Stimulated activated memory B cell treated with anti-CD40 and anti-IgM and Interleukin-4, amounts not matched to agents 10 μg/mL and 1 μg/mL and 100 μg/mL, for 72 hours (primary cell): Measurements from ENCODE around the gene RPH3AL.
A peak's percentile ranks its signal among the peaks of the same experiment; 100 is the strongest.

Experiments
- ATAC-seq: fragments of 150-1000 bp; cut with Tn5 transposase; 2 replicates; pipeline ENCODE4 v1.10.0; 2021
- H3K27ac Mint-ChIP-seq: one replicate; pipeline ENCODE4 v1.8.0; 2022; ENCODE audit warnings: mild to moderate bottlenecking, mixed read lengths
- H3K27me3 Mint-ChIP-seq: one replicate; pipeline ENCODE4 v1.8.0; 2022; ENCODE audit warnings: mixed read lengths
- H3K36me3 Mint-ChIP-seq: one replicate; pipeline ENCODE4 v1.8.0; 2022; ENCODE audit warnings: mixed read lengths
- H3K4me1 Mint-ChIP-seq: one replicate; pipeline ENCODE4 v1.8.0; 2022; ENCODE audit warnings: mixed read lengths
- H3K4me3 Mint-ChIP-seq: one replicate; pipeline ENCODE4 v1.8.0; 2022; ENCODE audit warnings: mild to moderate bottlenecking, moderate library complexity, mixed read lengths
- H3K9me3 Mint-ChIP-seq: one replicate; pipeline ENCODE4 v1.8.0; 2022; ENCODE audit warnings: mixed read lengths

Gene RPH3AL, protein sequence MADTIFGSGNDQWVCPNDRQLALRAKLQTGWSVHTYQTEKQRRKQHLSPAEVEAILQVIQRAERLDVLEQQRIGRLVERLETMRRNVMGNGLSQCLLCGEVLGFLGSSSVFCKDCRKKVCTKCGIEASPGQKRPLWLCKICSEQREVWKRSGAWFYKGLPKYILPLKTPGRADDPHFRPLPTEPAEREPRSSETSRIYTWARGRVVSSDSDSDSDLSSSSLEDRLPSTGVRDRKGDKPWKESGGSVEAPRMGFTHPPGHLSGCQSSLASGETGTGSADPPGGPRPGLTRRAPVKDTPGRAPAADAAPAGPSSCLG

DNA sequence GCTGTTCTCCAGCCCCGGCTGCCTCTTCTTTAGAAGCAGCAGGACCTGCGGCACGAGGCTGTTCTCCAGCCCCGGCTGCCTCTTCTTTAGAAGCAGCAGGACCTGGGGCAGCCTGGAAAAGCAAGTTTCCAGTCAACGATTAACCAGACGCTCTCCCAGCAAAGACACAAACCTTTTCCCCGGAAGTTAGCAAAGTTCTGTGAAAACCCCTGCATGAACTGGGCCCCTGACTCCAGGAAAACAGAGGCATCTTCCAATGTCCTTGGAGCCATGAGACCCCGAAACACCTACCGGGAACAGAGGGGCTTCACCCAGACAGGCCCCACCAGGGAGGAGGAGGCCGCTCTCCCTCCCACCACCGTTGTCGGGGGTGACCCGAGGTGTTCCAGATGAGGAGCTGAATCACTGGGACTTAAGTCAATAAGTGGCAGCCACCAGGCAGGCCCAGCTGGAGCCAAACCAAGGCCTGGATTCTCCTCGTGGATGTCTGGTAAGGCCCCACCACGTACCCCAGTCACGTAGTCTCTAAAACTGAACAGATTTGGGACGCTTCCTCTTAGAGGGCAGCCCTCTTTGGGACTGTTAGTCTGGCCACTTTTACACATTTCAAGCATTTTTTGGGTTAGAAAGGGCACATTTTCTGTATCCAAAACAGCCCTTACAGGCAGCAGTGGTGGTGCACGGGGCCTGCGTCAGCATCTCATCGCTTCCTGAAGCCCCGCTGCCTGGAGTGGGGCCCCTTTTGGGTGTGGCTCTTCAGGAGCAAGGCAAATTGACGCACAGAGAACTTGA lies at the start of gene RPH3AL:
Gene RPH3AL (minus strand): TSS at position 387 of the 792 bp plus-strand sequence. CDS start 25,264 bp downstream, outside the sequence.
- no peak for ATAC-seq
- no peaks in the 10 kb centered on the region for H3K36me3 Mint-ChIP-seq
- peaks cover 12% of the 10 kb centered on the region for H3K4me1 Mint-ChIP-seq
- no peak within 1 kb of the TSS for H3K4me3 Mint-ChIP-seq
- no peak within 1 kb of the TSS for H3K27ac Mint-ChIP-seq
- peaks cover 21% of the 10 kb centered on the region for H3K27me3 Mint-ChIP-seq
- H3K9me3 Mint-ChIP-seq: no peaks in the 10 kb centered on the region

DNA sequence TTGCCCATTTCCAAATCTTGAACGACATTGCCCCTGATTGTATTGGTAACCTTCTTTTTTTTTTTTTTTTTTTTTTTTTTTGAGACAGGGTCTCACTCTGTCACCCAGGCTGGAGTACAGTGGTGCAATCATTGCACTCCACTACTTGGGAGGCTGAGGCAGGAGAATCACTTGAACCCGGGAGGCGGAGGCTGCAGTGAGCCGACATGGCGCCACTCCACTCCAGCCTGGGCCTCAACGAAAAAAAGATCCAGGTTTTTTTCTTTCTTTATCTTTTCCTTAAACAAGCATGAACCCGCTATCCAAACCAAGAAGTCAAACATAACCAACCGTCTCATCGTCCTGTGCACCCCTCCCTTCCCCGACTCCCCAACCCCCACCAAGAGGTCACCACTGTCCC lies 47.6 kb upstream of the RPH3AL start:
- Mint-ChIP-seq H3K4me3 (no peak overlapping the region), H3K9me3 (no peaks in the 10 kb centered on the region), H3K27ac (no peak overlapping the region), H3K36me3 (peaks cover 18% of the 10 kb centered on the region), H3K27me3 (no peaks in the 10 kb centered on the region), H3K4me1 (peaks cover 7% of the 10 kb centered on the region)
- ATAC-seq: no peak

DNA sequence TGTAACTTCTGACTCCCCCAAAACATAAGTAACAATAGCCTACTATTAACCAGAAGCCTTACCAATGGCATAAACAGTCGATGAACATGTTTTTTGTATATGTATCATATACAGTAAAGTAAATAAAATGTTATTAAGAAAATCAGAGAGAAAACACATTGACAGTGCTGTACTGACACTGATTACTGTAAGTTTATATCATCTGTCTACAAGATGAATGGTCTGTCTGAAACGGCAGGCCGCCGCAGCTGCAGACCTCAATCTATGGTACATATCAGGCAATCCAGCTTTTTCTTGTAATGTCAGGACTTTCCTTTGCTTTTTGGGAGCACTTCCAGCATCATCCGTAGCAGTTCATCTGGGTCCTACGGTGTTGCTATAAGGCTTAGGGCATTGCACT lies 44.2 kb upstream of the RPH3AL start:
- H3K4me1 Mint-ChIP-seq: no peaks in the 10 kb centered on the region
- ATAC-seq: no peak

DNA sequence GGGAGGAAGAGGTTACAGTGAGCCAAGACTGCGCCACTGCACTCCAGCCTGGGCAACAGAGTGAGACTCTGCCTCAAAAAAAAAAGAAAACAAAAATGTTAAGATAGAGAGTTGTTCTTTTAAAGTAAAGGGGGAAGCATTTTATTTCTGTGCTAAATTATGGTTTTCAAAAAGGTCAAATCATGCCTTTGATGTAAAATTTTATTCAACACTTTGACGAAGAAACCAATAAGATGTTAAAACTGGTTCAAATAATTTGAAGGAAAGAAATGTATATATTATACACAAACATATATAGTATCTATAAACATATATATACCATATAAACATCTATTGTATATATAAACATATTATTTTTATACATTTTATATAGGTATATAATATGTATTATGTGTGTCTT lies 43.4 kb upstream of the RPH3AL start:
- no peaks in the 10 kb centered on the region for H3K27me3 Mint-ChIP-seq
- H3K9me3 Mint-ChIP-seq: no peaks in the 10 kb centered on the region
- no peak for ATAC-seq
- H3K4me3 Mint-ChIP-seq: no peak overlapping the region
- H3K27ac Mint-ChIP-seq: no peak overlapping the region
- no peaks in the 10 kb centered on the region for H3K36me3 Mint-ChIP-seq
- no peaks in the 10 kb centered on the region for H3K4me1 Mint-ChIP-seq

More for the DNA sequence above, 44.2 kb upstream of the RPH3AL start:
- H3K27ac Mint-ChIP-seq: no peak overlapping the region
- H3K9me3 Mint-ChIP-seq: no peaks in the 10 kb centered on the region
- H3K27me3 Mint-ChIP-seq: no peaks in the 10 kb centered on the region
- no peak overlapping the region for H3K4me3 Mint-ChIP-seq
- no peaks in the 10 kb centered on the region for H3K36me3 Mint-ChIP-seq

DNA sequence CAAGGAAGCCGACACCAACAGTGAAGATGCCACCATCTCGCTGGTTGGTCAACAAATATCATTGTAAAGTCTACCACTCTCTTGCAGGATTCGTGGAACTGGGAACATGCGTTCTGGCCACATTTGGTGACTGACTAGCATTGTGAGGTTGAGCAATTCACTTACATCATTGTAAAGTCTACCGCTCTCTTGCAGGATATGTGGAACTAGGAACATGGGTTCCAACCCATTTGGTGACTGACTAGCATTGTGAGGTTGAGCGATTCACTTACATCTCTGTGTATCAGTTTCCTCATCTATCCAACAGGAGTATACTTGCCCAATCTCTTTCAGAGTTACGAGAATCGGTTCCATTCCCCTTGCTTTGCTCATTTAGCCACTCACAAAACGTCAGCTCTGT lies 42.6 kb upstream of the RPH3AL start:
- ATAC-seq: no peak
- Mint-ChIP-seq H3K9me3 (no peaks in the 10 kb centered on the region), H3K36me3 (no peaks in the 10 kb centered on the region), H3K4me3 (no peak overlapping the region), H3K27me3 (peaks cover under 1% of the 10 kb centered on the region), H3K27ac (no peak overlapping the region), H3K4me1 (no peaks in the 10 kb centered on the region)

DNA sequence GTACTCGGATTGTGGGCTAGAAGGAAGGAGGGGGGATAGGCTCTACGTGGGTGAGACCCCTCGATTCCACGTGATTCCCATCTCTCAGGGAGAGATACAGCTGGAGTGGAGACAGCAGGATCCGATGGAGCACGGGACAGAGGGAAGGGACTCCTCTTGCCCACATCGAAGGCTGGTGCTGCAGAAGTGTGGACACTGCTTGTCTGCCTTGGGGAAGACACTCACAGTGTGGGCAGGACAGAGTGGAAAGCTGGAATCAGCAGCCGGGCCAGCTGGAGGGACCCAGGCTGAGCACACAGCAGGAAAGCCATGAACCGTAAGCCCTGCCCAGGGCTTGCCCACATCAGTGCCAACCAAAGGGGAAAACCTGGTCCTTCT lies 42.1 kb upstream of the RPH3AL start:
- Mint-ChIP-seq H3K4me3 (no peak overlapping the region), H3K4me1 (no peaks in the 10 kb centered on the region), H3K27me3 (peaks cover 5% of the 10 kb centered on the region), H3K36me3 (no peaks in the 10 kb centered on the region), H3K9me3 (no peaks in the 10 kb centered on the region), H3K27ac (no peak overlapping the region)
- no peak for ATAC-seq

DNA sequence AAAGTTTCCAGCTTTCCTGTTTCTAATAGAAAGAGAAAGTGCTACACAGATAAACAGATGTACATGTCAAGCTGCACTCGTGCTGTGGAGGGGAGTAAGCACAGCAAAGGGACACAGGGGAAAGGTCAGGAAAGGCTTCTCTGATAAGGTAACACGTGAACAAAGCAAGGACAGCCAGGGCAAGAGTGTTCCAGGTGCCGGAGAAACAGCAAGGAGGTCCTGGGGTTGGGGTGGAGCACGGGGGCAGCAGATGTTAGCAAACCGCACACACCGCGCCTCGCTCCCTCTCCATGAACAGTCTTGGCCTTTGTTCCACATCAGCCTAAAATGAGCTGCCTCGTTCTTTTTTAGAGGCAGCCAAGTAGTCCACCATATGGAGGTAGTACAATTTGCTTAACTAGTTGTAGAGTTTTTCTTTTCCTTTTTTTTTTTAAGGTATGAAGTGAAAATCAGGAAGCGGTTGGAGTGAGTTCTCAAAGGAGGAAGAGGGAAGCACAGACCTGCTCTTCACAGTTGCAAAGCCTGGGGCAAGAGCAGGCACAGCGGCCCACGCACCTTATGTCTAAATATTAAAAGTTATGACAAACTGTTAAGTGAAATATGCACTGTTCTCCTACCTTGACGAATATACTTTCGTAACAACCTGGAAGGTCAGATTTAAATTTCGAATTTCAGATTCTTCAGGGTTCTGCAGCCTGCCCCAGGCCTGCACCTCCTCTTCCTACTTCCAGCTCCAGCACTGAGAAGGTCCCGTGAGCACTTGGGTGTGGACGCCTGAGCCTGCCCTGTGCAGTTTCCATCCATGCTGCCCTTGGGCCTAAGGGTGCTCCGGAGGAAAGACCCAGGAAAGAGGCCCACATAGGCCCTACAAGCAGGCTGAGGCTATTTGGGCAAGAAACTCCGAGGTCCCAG lies 41.5 kb upstream of the RPH3AL start:
- Mint-ChIP-seq H3K4me1 (no peaks in the 10 kb centered on the region), H3K9me3 (no peaks in the 10 kb centered on the region), H3K27ac (no peak overlapping the region), H3K36me3 (no peaks in the 10 kb centered on the region), H3K27me3 (peaks cover 11% of the 10 kb centered on the region), H3K4me3 (no peak overlapping the region)
- ATAC-seq: no peak

DNA sequence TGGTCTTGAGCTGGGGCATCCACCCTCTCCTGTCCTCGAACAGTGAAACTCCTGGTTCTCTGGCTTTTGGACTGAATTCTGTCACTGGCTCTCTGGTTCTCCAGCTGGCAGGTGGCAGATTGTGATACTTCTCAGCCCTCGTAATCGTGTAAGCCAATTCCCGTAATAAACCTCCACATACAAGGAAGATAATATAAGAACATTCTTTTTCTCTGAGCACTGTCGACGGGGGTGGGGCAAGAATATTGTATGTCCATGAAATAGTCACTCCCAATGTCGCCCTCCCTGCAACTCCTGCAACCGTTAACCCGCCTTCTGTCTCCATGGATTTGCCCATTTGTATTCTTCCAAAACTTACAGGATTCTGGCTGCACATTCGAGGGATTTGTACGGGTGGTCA lies 39.2 kb upstream of the RPH3AL start:
- Mint-ChIP-seq H3K4me1 (peaks cover 1% of the 10 kb centered on the region), H3K27ac (no peak overlapping the region), H3K4me3 (no peak overlapping the region), H3K9me3 (no peaks in the 10 kb centered on the region), H3K36me3 (no peaks in the 10 kb centered on the region), H3K27me3 (peaks cover 33% of the 10 kb centered on the region)
- ATAC-seq: no peak

DNA sequence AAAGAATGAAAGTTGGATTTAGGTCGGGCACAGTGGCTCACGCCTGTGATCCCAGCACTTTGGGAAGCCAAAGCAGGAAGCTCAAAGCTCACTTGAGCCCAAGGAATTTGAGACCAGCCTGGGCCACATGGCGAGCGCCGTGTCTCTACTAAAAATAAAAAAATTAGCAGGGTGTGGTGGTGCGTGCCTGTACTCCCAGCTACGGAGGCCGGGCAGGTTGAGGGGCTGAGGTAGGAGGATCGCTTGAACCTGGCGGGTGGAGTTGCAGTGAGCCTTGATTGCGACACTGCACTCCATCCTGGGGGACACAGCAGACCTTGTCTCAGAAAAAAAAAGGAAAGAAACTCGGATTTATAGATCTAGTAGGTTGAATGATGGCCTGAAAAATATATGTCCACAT lies 37.4 kb upstream of the RPH3AL start:
- Mint-ChIP-seq H3K36me3 (no peaks in the 10 kb centered on the region), H3K4me1 (peaks cover 7% of the 10 kb centered on the region), H3K9me3 (no peaks in the 10 kb centered on the region), H3K27ac (no peak overlapping the region), H3K4me3 (no peak overlapping the region), H3K27me3 (peaks cover 38% of the 10 kb centered on the region)
- ATAC-seq: no peak

DNA sequence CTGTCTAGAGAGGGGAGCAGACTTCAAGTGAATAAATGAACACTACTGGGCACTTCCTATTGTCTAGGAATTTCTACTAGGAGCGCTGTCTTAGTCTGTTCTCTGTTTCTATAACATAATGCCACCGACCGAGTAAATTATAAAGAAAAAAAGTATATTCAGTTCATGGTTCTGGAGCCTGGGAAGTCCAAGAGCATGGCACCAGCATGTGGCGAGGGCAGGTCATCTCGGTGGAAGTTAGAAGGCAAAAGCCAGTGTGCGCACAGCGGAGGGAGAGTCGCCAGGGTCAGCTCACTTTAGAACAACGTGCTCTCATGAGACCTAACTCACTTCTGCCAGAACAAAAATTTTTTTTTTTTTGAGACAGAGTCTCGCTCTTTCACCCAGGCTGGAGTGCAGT lies 35.5 kb upstream of the RPH3AL start:
- H3K4me3 Mint-ChIP-seq: no peak overlapping the region
- H3K9me3 Mint-ChIP-seq: no peaks in the 10 kb centered on the region
- H3K27ac Mint-ChIP-seq: no peak overlapping the region
- peaks cover 15% of the 10 kb centered on the region for H3K4me1 Mint-ChIP-seq
- H3K27me3 Mint-ChIP-seq: peaks cover 50% of the 10 kb centered on the region
- H3K36me3 Mint-ChIP-seq: no peaks in the 10 kb centered on the region
- ATAC-seq: no peak

DNA sequence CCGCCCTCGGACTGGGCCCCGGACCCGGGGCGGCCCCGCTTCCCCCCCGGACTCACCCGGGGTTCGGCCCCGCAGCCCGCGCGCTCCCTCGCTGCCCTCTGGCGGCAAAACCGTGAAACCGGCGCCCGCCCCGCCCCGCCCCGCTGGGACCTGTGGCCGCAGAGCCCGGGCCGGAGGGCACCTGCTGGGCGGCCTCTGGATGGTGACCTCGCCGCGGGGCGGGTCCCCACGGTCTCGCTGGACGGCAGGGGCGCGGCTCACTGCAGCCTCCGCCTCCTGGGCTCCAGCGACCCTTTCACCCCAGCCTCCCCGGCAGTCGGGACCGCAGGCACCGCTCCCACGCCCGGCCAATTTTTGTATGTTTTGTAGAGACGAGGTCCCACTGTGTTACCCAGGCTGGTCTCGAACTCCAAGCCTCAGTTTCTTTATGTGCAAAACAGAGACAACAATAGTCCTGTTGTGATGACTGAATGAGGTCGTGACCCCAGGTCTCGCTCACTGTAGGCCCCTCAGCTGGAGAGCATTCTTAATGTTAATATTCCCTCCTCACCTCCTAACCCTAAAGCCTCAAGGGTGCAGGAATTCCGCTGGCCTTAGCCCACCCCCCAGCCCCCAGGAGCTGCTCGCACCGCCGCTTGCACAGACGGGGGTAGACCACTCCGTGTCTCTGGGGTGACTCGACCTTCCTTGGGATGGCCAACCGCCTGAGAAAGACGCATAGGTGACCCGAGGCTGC lies 33.7 kb upstream of the RPH3AL start:
- peaks cover 19% of the 10 kb centered on the region for H3K4me1 Mint-ChIP-seq
- peaks cover 2% of the 10 kb centered on the region for H3K9me3 Mint-ChIP-seq
- peaks cover 50% of the 10 kb centered on the region for H3K27me3 Mint-ChIP-seq
- no peaks in the 10 kb centered on the region for H3K36me3 Mint-ChIP-seq
- H3K4me3 Mint-ChIP-seq: peak overlapping the region; percentile 73
- ATAC-seq: peak; percentile 81
- no peak overlapping the region for H3K27ac Mint-ChIP-seq

DNA sequence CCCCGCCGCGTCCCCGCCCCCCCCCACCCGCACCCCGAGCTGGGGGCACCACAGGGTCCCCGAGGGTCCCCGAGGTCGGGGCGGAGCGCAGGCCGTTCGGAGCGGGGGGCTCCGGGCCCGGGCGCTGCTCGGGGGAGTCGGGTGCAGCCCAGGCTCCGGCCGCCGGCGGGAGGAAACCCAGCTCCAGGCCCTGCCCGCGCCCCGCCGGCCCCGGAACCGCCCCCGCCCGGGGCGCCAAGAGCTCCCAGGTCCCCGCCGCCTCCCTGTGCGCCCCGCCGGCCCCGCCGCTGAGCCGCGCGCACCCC lies 33.2 kb upstream of the RPH3AL start:
- Mint-ChIP-seq H3K4me3 (no peak overlapping the region), H3K9me3 (peaks cover 2% of the 10 kb centered on the region), H3K27ac (no peak overlapping the region), H3K36me3 (no peaks in the 10 kb centered on the region), H3K27me3 (peaks cover 50% of the 10 kb centered on the region), H3K4me1 (peaks cover 20% of the 10 kb centered on the region)
- peak; percentile 65 for ATAC-seq

DNA sequence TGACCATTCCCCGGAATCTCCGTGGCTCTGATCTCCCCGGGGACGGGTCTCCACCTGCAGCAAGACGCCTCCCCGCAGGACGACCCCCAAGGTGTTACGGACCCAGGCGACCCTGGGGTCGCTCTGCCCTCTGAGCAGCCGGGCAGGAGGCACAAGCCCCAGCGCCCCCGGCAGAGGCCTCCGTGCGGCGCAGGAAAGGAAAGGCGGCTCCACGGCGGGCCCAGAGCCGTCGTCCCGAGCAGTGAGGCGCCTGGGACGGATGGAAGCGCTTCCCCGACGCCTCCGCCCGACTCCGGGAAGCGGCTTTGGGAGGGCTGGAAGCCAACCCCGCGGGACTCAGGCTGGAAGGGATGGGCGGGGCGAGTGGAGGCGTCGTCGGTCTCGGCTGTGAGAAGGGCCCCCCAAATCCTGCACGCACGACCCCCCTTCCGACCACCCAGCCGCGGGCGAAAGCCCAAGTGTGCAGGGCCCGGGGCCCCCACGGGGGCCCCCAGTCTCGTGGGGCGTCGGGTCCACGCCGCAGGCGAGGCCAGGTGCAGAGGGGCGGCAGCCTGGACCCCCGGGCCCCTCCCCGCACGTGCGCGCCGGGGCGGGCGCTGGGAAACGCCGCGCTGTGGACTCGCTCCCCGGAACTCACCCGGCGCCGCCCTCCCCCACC lies 32.7 kb upstream of the RPH3AL start:
- peaks cover 50% of the 10 kb centered on the region for H3K27me3 Mint-ChIP-seq
- H3K4me1 Mint-ChIP-seq: peaks cover 20% of the 10 kb centered on the region
- peaks cover 2% of the 10 kb centered on the region for H3K9me3 Mint-ChIP-seq
- peak overlapping the region; percentile 74 for H3K4me3 Mint-ChIP-seq
- no peak for ATAC-seq
- peak overlapping the region; percentile 34 for H3K27ac Mint-ChIP-seq
- no peaks in the 10 kb centered on the region for H3K36me3 Mint-ChIP-seq

DNA sequence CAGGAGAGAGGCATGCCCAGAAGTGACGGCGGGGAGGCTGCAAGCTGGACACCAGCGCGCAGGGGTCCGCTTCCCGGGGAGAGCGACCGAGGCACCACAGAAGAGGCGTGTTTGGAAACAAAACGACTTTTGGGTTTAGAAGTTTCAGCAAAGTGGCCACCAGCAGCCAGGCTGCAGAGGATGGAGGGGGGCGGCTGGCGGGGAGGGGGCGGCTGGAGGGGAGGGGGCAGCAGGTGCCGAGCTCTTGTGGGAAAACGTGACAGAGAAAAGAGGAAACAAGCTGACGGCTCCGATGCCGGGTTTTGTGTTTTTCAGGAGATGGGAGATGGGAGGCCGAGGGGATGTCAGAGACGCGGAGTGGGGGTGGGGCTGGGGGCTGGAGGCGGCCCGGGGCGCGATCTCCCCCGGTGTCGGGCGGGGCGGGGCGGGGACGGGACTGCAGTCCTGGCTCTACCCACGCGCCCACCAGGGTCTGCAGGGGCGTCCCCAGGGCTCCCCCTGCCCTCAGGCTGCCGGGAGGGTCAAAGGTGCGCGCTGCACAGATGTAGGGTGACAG lies 32.1 kb upstream of the RPH3AL start:
- Mint-ChIP-seq H3K36me3 (no peaks in the 10 kb centered on the region), H3K4me1 (peaks cover 20% of the 10 kb centered on the region), H3K27ac (peak overlapping the region; percentile 34), H3K9me3 (peaks cover 2% of the 10 kb centered on the region), H3K4me3 (peak overlapping the region; percentile 74), H3K27me3 (peaks cover 45% of the 10 kb centered on the region)
- no peak for ATAC-seq
